Suprapubic skin (tissue), 4 donors: Measurements from ENCODE around the gene SCP2. TPM values are rescaled to one million over a fixed set of nuclear protein-coding genes. Genes with fewer than 3 reads are reported as not detected.

Source experiments
- DNase-seq, 2 donors: peaks; one replicate each; pipeline ENCODE4 v3.0.0-alpha.2; 2019; ENCODE audit warnings: low spot score in 2 of 2
- H3K27ac ChIP-seq: fragments of 200-600 bp; sonication (generic); one replicate; pipeline ENCODE4 v1.5.1; 2019
- H3K27me3 ChIP-seq: fragments of 200-600 bp; sonication (generic); one replicate; pipeline ENCODE4 v1.5.1; 2019
- H3K36me3 ChIP-seq: fragments of 200-600 bp; sonication (generic); one replicate; pipeline ENCODE4 v1.5.1; 2019
- H3K4me1 ChIP-seq: fragments of 200-600 bp; sonication (generic); one replicate; pipeline ENCODE4 v1.5.1; 2019
- H3K4me3 ChIP-seq: fragments of 200-600 bp; sonication (generic); one replicate; pipeline ENCODE4 v1.5.1; 2019; ENCODE audit warnings: mild to moderate bottlenecking
- H3K9me3 ChIP-seq: fragments of 200-600 bp; sonication (generic); one replicate; pipeline ENCODE4 v1.5.1; 2019
- EP300 ChIP-seq: sonication (generic); formaldehyde crosslinking; IDR thresholded peaks from one replicate; pipeline ENCODE4 v1.6.1; 2017; ENCODE audit warnings: antibody characterized with exemption
- POLR2A ChIP-seq, 2 donors: fragments of 450-650 bp; IDR thresholded peaks; one replicate each; pipeline ENCODE4 v1.6.1; 2017; ENCODE audit warnings: antibody characterized with exemption in 2 of 2, mild to moderate bottlenecking in 2 of 2, moderate library complexity in 2 of 2
- POLR2AphosphoS5 ChIP-seq, 3 donors: sonication (generic); formaldehyde crosslinking; IDR thresholded peaks; one replicate each; pipeline ENCODE4 v1.6.1; 2017; ENCODE audit warnings: antibody characterized with exemption in 3 of 3
- WGBS: methylation state at CpG from one replicate; pipeline ENCODE4 v1.1.5; 2018; 5-methylcytosine and 5-hydroxymethylcytosine counted together
- total RNA-seq, 4 donors: library from RNA; depleted of rRNA; stranded (reverse); fragments of >200 nt; gene quantifications; one replicate each; pipeline ENCODE4 v1.1.0, GENCODE V29; 2016
- TF ChIP-seq, protein P1 (sequence below), 2 donors: fragments of 200-600 bp in 1 of 2; fragments of 450-650 bp in 1 of 2; sonication (generic) in 1 of 2; IDR thresholded peaks; one replicate each; pipeline ENCODE4 v1.5.1; 2016 to 2019; ENCODE audit warnings: antibody characterized with exemption in 2 of 2, mild to moderate bottlenecking in 1 of 2, moderate library complexity in 1 of 2

The SCP2 gene
- total RNA-seq, 4 donors from 2014 or later, result 64.5 to 122 (median 113) TPM

GRCh38 chr1:52919723-52920483, 7.2 kb upstream of the SCP2 start:
- no peak for DNase-seq
- Histone ChIP-seq H3K27ac (no peak overlapping the region), H3K27me3 (no peaks in the 10 kb centered on the region), H3K36me3 (no peaks in the 10 kb centered on the region), H3K9me3 (no peaks in the 10 kb centered on the region), H3K4me3 (peak overlapping the region; percentile 75), H3K4me1 (peaks cover 37% of the 10 kb centered on the region)
- WGBS, result 86% methylated on average over 10 of the region's 10 CpGs
- TF ChIP-seq EP300, result no peak
- TF ChIP-seq, protein P1, sequence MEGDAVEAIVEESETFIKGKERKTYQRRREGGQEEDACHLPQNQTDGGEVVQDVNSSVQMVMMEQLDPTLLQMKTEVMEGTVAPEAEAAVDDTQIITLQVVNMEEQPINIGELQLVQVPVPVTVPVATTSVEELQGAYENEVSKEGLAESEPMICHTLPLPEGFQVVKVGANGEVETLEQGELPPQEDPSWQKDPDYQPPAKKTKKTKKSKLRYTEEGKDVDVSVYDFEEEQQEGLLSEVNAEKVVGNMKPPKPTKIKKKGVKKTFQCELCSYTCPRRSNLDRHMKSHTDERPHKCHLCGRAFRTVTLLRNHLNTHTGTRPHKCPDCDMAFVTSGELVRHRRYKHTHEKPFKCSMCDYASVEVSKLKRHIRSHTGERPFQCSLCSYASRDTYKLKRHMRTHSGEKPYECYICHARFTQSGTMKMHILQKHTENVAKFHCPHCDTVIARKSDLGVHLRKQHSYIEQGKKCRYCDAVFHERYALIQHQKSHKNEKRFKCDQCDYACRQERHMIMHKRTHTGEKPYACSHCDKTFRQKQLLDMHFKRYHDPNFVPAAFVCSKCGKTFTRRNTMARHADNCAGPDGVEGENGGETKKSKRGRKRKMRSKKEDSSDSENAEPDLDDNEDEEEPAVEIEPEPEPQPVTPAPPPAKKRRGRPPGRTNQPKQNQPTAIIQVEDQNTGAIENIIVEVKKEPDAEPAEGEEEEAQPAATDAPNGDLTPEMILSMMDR (IDR thresholded peaks at IDR 0.05), result no peak
- TF ChIP-seq POLR2A (IDR thresholded peaks at IDR 0.05), result no peak
- no peak for TF ChIP-seq POLR2AphosphoS5 (IDR thresholded peaks at IDR 0.05)

- Histone ChIP-seq H3K4me3 (peak overlapping the region; percentile 75), H3K27me3 (no peaks in the 10 kb centered on the region), H3K27ac (peak overlapping the region; percentile 87), H3K36me3 (no peaks in the 10 kb centered on the region), H3K4me1 (peaks cover 29% of the 10 kb centered on the region), H3K9me3 (no peaks in the 10 kb centered on the region)
- TF ChIP-seq EP300 (no peak), POLR2A (IDR thresholded peaks at IDR 0.05) (no peak), POLR2AphosphoS5 (IDR thresholded peaks at IDR 0.05) (no peak)
- TF ChIP-seq, protein P1 (IDR thresholded peaks at IDR 0.05), result no peak
- WGBS, result 17% methylated on average over 11 of the region's 35 CpGs
- no peak for DNase-seq
These were observed 6.2 kb upstream of the SCP2 start for GRCh38 chr1:52920791-52921291.

DNA sequence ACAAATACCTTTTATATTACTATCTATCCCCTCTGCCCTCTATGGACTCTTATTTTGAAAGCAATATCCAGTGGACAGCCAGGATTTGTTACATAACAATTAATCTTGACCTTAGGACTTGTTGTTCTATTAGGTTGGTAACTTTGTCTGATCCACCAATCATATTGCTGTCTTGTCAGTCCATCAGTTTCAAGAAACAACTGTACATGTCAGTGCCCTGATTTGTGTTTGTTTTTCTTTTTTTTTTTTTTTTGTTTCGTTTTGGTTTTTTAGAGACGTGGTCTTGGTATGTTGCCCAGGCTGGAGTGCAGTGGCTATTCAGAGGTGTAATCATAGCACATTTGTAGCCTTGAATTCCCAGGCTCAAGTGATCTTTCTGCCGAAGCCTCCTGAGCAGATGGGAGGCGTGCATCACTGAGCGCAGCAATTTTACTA, 1.5 kb upstream of the SCP2 start:
- TF ChIP-seq EP300, result no peak
- TF ChIP-seq POLR2AphosphoS5 (IDR thresholded peaks at IDR 0.05), result no peak
- TF ChIP-seq, protein P1 (IDR thresholded peaks at IDR 0.05), result no peak
- TF ChIP-seq POLR2A (IDR thresholded peaks at IDR 0.05), result no peak
- Histone ChIP-seq H3K27me3 (no peaks in the 10 kb centered on the region), H3K9me3 (no peaks in the 10 kb centered on the region), H3K36me3 (no peaks in the 10 kb centered on the region), H3K27ac (no peak overlapping the region), H3K4me1 (peaks cover 28% of the 10 kb centered on the region), H3K4me3 (no peak overlapping the region)
- 61% methylated on average over 5 of the region's 5 CpGs for WGBS
- DNase-seq, result no peak

- H3K27me3 ChIP-seq, result no peaks in the 10 kb centered on the region
- H3K4me3 ChIP-seq, result peak overlapping the region; percentile 77
- H3K4me1 ChIP-seq, result peaks cover 16% of the 10 kb centered on the region
- H3K36me3 ChIP-seq, result no peaks in the 10 kb centered on the region
- H3K27ac ChIP-seq, result peak overlapping the region; percentile 70
- no peak for DNase-seq
- no peaks in the 10 kb centered on the region for H3K9me3 ChIP-seq
- TF ChIP-seq, protein P1 (IDR thresholded peaks at IDR 0.05), result no peak
- TF ChIP-seq EP300, result no peak
- no peak for TF ChIP-seq POLR2AphosphoS5 (IDR thresholded peaks at IDR 0.05)
- TF ChIP-seq POLR2A (IDR thresholded peaks at IDR 0.05), result no peak
- WGBS, result 21% methylated on average over 8 of the region's 12 CpGs
These were observed 238 bp upstream of the SCP2 start for GRCh38 chr1:52926864-52927211.

GRCh38 chr1:52928015-52928404, 934 bp downstream of the SCP2 start:
- Histone ChIP-seq H3K27me3 (no peaks in the 10 kb centered on the region), H3K27ac (no peak overlapping the region), H3K9me3 (no peaks in the 10 kb centered on the region), H3K36me3 (no peaks in the 10 kb centered on the region), H3K4me1 (peaks cover 16% of the 10 kb centered on the region), H3K4me3 (peak overlapping the region; percentile 77)
- 21% methylated on average over 15 of the region's 15 CpGs for WGBS
- TF ChIP-seq POLR2AphosphoS5 (IDR thresholded peaks at IDR 0.05), result no peak
- no peak for TF ChIP-seq EP300
- TF ChIP-seq, protein P1 (IDR thresholded peaks at IDR 0.05), result no peak
- no peak for TF ChIP-seq POLR2A (IDR thresholded peaks at IDR 0.05)
- no peak for DNase-seq
